HG03354 (cell line): ENCODE measurements around the gene SPEG.
"Not testable (repeated sequence)": the region's sequence is repeated elsewhere in the genome, so short reads cannot be mapped to it uniquely, and the experiment has no call there.

Experiments used
- ATAC-seq: cut with Tn5 transposase; IDR thresholded peaks from one replicate; pipeline ENCODE4 v1.9.1; 2021; ENCODE audit warnings: mild to moderate bottlenecking; ENCODE audit not compliant: unreplicated experiment, poor library complexity, severe bottlenecking

SPEG gene

DNA sequence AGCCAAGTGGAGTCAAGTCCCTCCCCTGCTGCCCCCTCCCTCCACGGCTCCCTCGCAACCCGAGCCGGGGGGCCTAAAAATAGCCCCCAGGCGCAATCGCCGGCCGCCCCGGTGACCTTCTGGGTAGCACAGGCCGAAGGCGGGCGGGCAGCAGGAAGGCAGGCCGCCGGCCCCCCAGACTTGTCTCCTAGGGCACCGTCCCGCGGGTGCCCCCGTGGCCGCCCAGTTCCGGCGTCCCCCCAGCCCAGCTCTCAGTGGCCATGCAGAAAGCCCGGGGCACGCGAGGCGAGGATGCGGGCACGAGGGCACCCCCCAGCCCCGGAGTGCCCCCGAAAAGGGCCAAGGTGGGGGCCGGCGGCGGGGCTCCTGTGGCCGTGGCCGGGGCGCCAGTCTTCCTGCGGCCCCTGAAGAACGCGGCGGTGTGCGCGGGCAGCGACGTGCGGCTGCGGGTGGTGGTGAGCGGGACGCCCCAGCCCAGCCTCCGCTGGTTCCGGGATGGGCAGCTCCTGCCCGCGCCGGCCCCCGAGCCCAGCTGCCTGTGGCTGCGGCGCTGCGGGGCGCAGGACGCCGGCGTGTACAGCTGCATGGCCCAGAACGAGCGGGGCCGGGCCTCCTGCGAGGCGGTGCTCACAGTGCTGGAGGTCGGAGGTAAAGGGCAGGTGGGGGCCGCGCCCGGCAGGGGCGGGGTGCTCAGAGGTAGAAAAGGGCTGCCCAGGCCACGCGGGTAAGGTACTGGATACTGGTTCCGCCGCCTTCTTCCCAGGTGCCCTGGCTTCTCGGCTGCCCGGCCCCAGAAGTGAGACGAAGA lies at the start of gene SPEG:
SPEG (plus strand) TSS at position 126 of the 808 bp plus-strand sequence; CDS start at position 261, 135 bp downstream.
- no peak for ATAC-seq

DNA sequence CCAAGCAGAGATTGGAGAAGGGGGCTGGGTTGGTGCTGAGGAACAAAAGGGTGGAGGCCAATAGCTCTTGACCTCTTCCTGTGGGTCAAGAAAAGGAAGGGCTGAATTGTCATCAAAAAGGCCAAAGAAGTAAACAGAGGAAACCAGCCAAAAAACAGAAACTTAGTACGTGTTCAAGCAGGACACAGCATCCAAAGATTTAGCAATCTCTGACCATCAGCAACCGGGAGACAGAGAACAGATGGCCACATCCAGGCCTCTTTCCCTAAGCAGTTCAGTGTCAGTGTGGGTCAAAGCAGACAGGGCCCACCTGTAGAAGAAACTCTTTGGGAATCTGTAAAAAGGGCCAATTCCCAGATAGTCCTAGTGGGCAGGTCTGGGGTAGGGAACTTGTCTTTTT lies 49.8 kb upstream of the SPEG start:
- no peak for ATAC-seq

DNA sequence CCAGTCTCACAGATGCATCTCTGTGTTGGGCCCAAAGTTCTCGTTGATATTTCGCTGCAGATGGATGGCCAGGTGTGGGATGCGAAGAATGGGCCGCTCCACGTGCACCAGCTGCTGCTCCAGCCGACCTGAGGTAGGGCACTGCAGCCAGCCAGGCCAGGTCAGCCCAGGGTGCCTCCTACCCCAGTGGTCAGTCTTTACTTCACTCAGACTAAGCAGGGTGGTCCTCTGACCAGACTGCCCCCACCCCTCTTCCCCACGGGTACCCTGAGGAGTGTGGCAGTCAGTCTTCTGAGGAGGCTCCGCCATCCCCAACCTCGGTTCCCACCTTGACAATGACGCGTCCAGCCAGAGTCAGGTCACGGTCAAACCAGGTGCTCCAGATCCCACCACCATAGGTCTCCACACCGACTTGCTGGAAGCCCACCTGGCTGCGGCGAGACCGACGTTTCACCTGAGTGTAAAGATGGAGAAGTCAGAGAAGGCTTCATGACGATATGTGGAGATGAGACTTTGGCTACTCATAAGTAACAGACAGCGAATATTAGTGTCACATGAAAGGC lies 48.6 kb upstream of the SPEG start:
- ATAC-seq, result no peak

DNA sequence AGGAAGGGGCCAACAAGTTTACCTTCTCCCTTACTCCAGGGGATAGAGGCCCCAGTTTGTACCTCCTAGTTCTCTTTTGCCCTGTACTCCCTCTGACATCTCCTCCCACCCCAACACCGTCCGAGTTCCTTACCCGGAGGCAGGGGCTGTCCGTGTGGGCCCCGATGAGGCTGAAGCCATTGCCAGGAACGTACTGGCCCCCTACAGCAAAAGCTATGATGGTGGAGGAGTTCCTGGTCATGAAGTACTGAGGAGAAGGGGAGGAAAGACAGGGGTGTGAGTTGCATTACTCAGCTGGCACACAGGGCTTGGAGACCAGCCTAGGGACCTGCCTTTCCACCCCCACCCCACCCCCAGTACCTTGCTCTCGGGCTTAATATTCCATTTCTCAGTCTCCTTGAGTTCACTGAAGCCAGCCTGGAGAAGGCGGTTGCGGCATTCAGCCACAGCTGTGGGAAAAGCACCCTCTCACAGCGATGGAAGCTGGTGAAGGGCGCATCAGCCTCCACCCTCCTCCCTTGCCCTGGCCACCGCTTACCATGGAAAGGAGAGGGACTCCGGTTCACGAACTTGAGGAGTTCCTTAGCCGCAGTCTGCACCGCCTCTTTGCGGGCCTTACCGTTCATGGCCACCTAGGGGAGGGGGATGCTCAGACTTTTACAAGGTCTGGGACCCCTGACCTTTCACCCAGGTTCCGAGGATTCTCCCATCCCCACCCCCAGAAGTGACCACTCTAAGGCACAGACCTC lies 47.9 kb upstream of the SPEG start:
- ATAC-seq, result no peak

GRCh38 chr2:219387306-219388120 lies 47.1 kb upstream of the SPEG start, which contains the start of gene DNPEP:
DNPEP (minus strand) TSS chr2:219387912; CDS start chr2:219387794, 118 bp downstream.
- ATAC-seq, result peak; percentile 68

- ATAC-seq, result peak; percentile 79
These were observed 46.3 kb upstream of the SPEG start for GRCh38 chr2:219388121-219388906.

GRCh38 chr2:219388907-219389156 lies 45.8 kb upstream of the SPEG start:
- ATAC-seq, result no peak

DNA sequence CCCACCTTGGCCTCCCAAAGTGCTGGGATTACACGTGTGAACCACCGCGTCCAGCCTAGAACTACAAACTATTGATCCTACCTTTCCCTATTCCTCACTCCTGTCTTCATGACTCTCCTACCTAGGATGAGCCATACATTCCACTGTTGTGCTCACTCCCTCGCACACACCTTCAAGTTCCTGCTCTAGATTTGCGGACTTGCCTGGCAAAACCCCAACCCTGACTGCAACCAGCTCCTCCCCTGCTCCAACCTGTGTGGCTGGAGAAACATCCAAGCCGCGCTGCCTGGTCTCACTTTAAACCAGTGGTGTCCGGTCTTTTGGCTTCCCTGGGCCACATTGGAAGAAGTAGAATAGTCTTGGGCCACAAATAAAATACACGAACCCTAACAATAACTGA lies 41.9 kb upstream of the SPEG start:
- ATAC-seq, result no peak

DNA sequence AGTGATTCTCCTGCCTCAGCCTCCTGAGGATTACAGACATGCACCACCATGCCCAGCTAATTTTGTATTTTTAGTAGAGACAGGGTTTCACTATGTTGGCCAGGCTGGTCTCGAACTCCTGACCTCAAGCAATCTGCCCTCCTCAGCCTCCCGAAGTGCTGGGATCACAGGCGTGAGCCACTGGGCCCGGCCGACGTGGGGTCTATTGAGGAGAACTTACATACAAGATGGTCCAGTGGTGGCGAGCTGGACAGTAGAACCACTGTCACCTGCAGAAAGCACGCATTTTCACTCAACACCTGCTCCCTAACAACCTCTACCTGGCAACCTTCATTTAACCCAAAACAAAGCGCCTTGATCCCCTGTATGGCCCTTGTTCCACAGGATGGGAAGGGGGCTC lies 39.6 kb upstream of the SPEG start:
- ATAC-seq, result not testable (repeated sequence)

DNA sequence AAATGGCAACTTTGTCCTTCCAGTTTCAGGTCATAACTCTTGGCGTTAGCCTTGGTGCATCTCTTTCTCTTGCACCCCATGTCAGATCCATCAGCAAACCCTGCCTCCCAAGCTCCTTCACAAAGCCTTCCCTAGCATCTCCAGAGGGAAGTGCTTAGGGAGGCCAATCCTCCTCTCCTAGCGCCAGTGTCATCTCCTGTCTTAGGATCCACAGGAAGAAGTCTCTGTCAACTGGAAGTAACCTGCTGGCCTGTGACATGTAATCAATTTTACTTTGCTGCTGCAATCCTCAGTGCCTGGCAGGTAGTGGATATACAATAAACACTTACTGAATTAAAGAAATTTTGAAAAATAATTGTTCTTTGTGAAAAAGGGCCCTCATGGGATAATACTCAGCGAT lies 39.0 kb upstream of the SPEG start:
- no peak for ATAC-seq

- ATAC-seq, result no peak
These were observed 37.7 kb upstream of the SPEG start for GRCh38 chr2:219396863-219397457.

GRCh38 chr2:219398721-219399363 lies 35.8 kb upstream of the SPEG start:
- ATAC-seq, result no peak

GRCh38 chr2:219399716-219400478 lies 34.7 kb upstream of the SPEG start:
- no peak for ATAC-seq

GRCh38 chr2:219400562-219400961 lies 34.1 kb upstream of the SPEG start:
- ATAC-seq, result no peak

DNA sequence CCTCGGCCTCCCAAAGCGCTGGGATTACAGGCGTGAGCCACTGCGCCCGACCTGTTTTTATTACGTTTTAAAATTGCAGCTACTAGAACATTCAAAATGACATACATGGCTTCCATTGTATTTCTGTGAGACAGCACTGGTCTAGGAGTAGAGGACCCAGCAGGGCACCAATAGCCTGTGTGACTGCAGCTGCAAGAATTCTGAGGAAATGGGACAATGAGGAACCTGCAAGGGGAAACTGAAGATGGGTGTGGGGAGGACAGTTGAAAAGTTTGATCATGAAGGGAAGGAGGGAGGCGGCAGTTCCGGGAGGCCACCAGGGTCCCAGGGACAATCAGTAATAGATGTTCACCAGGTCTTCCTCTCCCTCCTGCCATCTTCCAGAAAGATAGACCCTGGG lies 33.0 kb upstream of the SPEG start:
- ATAC-seq, result no peak

GRCh38 chr2:219402665-219403515 lies 31.8 kb upstream of the SPEG start:
- ATAC-seq, result peak; percentile 74

GRCh38 chr2:219403861-219404260 lies 30.8 kb upstream of the SPEG start:
- ATAC-seq, result no peak
